Keratinocyte (primary cell): ENCODE results near the gene KAZALD1.

ENCODE experiments used
- CTCF ChIP-seq, 3 experiments: IDR thresholded peaks in 1 of 3; conservative IDR thresholded peaks in 1 of 3; optimal IDR thresholded peaks in 1 of 3; 2 replicates in 2 of 3; 3 replicates in 1 of 3; pipeline versions ENCODE3 to v1.5.1; 2011; ENCODE audit warnings: low read length in 3 of 3, mild to moderate bottlenecking in 3 of 3, moderate library complexity in 2 of 3, control low read depth in 1 of 3, inconsistent platforms in 1 of 3; ENCODE audit not compliant: insufficient read depth in 2 of 3; ENCODE audit errors: extremely low read depth in 1 of 3
- EZH2 ChIP-seq: IDR thresholded peaks from one replicate; pipeline ENCODE4 v1.6.1; 2012; ENCODE audit warnings: inconsistent platforms, mild to moderate bottlenecking, low read length, moderate library complexity

DNA sequence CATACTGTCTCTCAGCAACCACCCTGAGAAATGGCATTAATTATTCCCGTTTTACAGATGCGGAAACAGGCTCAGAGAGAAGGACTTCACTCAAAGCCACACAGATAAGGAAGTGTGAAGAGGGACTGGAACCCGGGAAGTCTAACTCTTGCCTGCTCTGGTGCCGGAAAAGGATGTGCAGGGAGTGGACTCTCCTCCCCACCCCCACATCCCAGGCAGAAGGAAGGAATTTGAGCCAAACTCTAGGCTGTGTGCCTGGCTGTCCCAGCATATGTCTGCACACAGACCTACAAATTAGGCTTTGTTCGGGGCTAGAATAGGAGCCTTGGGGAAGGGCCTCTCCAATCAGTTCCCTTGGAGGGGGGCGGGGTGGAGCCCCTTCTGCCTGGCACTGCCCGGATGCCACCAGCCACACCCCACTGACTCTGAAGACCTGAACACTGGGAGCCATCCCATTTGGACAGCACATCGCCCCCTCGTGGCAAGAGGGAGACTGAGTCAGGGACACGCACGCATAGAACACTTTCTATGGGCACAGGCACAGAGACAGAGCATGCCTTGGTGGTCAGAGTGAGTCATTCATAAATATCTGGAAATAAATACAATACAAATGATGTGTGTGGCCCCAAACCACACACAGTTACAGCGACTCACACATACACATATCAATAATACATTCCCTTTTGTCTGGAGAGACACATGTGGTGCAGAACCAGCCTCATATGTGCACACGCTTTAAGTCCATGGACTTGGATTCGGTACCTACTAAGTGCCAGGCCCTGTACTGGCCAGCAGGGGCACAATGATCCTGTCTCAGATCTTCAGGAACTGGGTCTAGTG, 49.0 kb upstream of the KAZALD1 start:
- TF ChIP-seq CTCF (optimal IDR thresholded peaks at IDR 0.05 in 1 of 3, IDR thresholded peaks at IDR 0.05 in 1 of 3, conservative IDR thresholded peaks at IDR 0.05 in 1 of 3; ENCODE audit: extremely low read depth in 1 of 3, insufficient read depth in 2 of 3, low read length in 3 of 3) (peak; percentile 78 to 99 (median 88)), EZH2 (no peak)
